ENCODE measurements around the gene PRR16.

PRR16 gene

DNA sequence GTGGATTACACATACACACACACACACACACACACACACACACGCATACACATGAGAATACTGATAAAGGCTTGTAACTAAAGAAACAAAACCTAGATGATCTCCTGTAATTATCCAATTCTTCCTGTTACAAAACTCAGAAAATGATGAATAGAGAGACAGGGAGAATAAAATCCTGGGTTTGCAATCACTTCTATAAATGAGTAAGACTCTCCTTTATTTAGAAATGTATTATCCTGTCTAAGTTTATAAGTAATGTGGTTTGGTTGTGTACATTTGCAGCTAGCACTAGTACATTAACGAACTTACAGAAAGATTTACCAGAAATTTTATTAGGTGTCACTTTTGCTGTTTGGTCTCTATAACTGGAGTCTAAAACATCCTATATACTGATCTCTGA lies 2.8 kb upstream of the PRR16 start:
- TF ChIP-seq ZNF274 (IDR thresholded peaks at IDR 0.05; ENCODE audit: low read depth, low read length) (no peak), SUZ12 (IDR thresholded peaks at IDR 0.05; ENCODE audit: extremely low read depth, insufficient read depth, insufficient read length) (no peak), YY1 (IDR thresholded peaks at IDR 0.05; ENCODE audit: insufficient read depth, insufficient read length) (no peak)
- no peak overlapping the region for H3K4me3 ChIP-seq (ENCODE audit: insufficient read length, low read depth)
- H3K36me3 ChIP-seq (ENCODE audit: insufficient read depth, insufficient read length, low read length): no peaks in the 10 kb centered on the region
- no peaks in the 10 kb centered on the region for H3K4me1 ChIP-seq (ENCODE audit: insufficient read depth, insufficient read length)
- H3K9ac ChIP-seq (ENCODE audit: insufficient read length, low read depth): no peak overlapping the region
- DNase-seq (ENCODE audit: low read depth, low spot score): no peak
- peaks cover 21% of the 10 kb centered on the region for H3K27me3 ChIP-seq (ENCODE audit: insufficient read depth, insufficient read length)
- no peaks in the 10 kb centered on the region for H3K9me3 ChIP-seq (ENCODE audit: insufficient read depth, low read length)

DNA sequence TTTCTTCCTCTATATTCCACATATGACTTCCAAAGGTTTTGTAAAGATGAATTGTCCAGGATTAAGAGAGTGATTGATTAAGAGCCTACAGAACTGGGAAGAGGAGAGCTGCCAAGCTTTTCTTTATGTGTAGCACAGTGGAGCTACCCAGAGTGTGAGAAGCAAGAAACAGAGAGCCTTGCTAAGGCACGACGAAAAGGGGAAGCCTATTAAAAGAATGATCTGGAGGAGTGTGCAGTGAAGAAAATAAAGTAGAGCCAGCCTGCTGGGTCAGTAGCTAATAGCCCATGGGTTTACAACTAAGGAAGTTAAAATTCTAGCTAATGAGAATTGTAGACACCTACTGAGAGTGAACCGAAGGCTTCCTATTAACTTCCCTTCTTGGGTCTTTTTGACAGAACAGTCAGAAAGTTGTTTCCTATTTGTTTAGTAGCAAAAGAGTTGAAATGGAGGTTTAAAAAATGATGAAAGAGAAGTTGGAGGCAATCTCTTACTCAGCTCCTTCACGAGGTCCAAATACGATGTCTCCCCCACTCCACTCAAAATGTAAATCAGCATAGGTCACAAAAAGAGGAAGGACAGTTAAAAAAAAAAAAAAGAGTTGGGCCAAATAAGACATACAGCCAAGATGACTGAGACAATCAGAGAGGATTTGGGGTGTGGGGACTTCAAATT lies 957 bp upstream of the PRR16 start:
- H3K36me3 ChIP-seq (ENCODE audit: insufficient read depth, insufficient read length, low read length): no peaks in the 10 kb centered on the region
- no peak for TF ChIP-seq SUZ12 (IDR thresholded peaks at IDR 0.05; ENCODE audit: extremely low read depth, insufficient read depth, insufficient read length)
- H3K9ac ChIP-seq (ENCODE audit: insufficient read length, low read depth): no peak overlapping the region
- no peak overlapping the region for H3K4me3 ChIP-seq (ENCODE audit: insufficient read length, low read depth)
- H3K27me3 ChIP-seq (ENCODE audit: insufficient read depth, insufficient read length): peaks cover 28% of the 10 kb centered on the region
- no peaks in the 10 kb centered on the region for H3K9me3 ChIP-seq (ENCODE audit: insufficient read depth, low read length)
- no peak for DNase-seq (ENCODE audit: low read depth, low spot score)
- no peaks in the 10 kb centered on the region for H3K4me1 ChIP-seq (ENCODE audit: insufficient read depth, insufficient read length)

- no peaks in the 10 kb centered on the region for H3K9me3 ChIP-seq (ENCODE audit: insufficient read depth, low read length)
- no peak for TF ChIP-seq ZNF274 (IDR thresholded peaks at IDR 0.05; ENCODE audit: low read depth, low read length)
- TF ChIP-seq SUZ12 (IDR thresholded peaks at IDR 0.05; ENCODE audit: extremely low read depth, insufficient read depth, insufficient read length): no peak
- no peak for TF ChIP-seq YY1 (IDR thresholded peaks at IDR 0.05; ENCODE audit: insufficient read depth, insufficient read length)
- H3K9ac ChIP-seq (ENCODE audit: insufficient read length, low read depth): peak overlapping the region; percentile 77
- DNase-seq (ENCODE audit: low read depth, low spot score): no peak
- H3K36me3 ChIP-seq (ENCODE audit: insufficient read depth, insufficient read length, low read length): no peaks in the 10 kb centered on the region
- no peaks in the 10 kb centered on the region for H3K4me1 ChIP-seq (ENCODE audit: insufficient read depth, insufficient read length)
- peaks cover 28% of the 10 kb centered on the region for H3K27me3 ChIP-seq (ENCODE audit: insufficient read depth, insufficient read length)
- H3K4me3 ChIP-seq (ENCODE audit: insufficient read length, low read depth): peak overlapping the region; percentile 65
Measured at GRCh38 chr5:120464627-120465435, 731 bp downstream of the PRR16 start.

- H3K4me3 ChIP-seq (ENCODE audit: insufficient read length, low read depth): peak overlapping the region; percentile 65
- H3K9ac ChIP-seq (ENCODE audit: insufficient read length, low read depth): peak overlapping the region; percentile 42
- TF ChIP-seq SUZ12 (IDR thresholded peaks at IDR 0.05; ENCODE audit: extremely low read depth, insufficient read depth, insufficient read length): no peak
- TF ChIP-seq YY1 (IDR thresholded peaks at IDR 0.05; ENCODE audit: insufficient read depth, insufficient read length): no peak
- no peak for TF ChIP-seq ZNF274 (IDR thresholded peaks at IDR 0.05; ENCODE audit: low read depth, low read length)
Measured at GRCh38 chr5:120465436-120465961, 1.4 kb downstream of the PRR16 start.

DNA sequence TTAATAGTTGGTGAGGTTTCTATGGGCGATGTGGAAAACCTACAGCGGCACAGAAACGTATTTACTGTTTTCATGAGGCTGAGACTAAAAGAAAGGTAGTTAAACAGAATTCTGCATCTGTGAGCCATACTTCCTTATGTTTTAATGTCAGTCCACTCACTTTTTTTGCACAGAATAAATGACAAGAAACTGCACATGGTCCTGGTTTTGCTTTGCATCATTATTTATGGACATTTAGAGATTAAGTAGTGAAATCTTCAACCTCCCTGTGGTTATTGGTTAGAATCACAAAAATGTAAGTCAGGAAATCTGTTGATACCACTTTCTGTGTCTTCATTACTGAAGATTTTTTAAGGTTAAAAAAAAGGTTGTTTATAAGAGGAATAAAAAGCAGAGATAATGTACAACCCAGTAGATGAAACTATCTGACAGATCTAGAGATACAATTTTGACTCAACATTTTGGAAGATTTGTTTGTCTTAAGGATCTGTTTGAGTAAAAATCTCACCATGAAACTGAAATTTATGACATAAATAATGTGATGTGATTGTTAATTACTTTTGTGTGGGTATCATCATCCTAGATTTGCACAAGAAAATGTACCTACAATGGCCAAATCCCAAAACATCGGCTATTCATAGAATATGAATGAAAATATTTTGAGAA lies 2.4 kb downstream of the PRR16 start:
- peaks cover 28% of the 10 kb centered on the region for H3K27me3 ChIP-seq (ENCODE audit: insufficient read depth, insufficient read length)
- H3K9ac ChIP-seq (ENCODE audit: insufficient read length, low read depth): peak overlapping the region; percentile 22
- TF ChIP-seq YY1 (IDR thresholded peaks at IDR 0.05; ENCODE audit: insufficient read depth, insufficient read length) (no peak), SUZ12 (IDR thresholded peaks at IDR 0.05; ENCODE audit: extremely low read depth, insufficient read depth, insufficient read length) (no peak), ZNF274 (IDR thresholded peaks at IDR 0.05; ENCODE audit: low read depth, low read length) (no peak)
- no peak for DNase-seq (ENCODE audit: low read depth, low spot score)
- H3K4me3 ChIP-seq (ENCODE audit: insufficient read length, low read depth): no peak overlapping the region
- no peaks in the 10 kb centered on the region for H3K36me3 ChIP-seq (ENCODE audit: insufficient read depth, insufficient read length, low read length)
- no peaks in the 10 kb centered on the region for H3K4me1 ChIP-seq (ENCODE audit: insufficient read depth, insufficient read length)
- no peaks in the 10 kb centered on the region for H3K9me3 ChIP-seq (ENCODE audit: insufficient read depth, low read length)

More at GRCh38 chr5:120465436-120465961, 1.4 kb downstream of the PRR16 start:
- Histone ChIP-seq H3K27me3 (ENCODE audit: insufficient read depth, insufficient read length) (peaks cover 28% of the 10 kb centered on the region), H3K4me1 (ENCODE audit: insufficient read depth, insufficient read length) (no peaks in the 10 kb centered on the region), H3K36me3 (ENCODE audit: insufficient read depth, insufficient read length, low read length) (no peaks in the 10 kb centered on the region), H3K9me3 (ENCODE audit: insufficient read depth, low read length) (no peaks in the 10 kb centered on the region)
- DNase-seq (ENCODE audit: low read depth, low spot score): no peak

- no peak for DNase-seq (ENCODE audit: low read depth, low spot score)
- H3K27me3 ChIP-seq (ENCODE audit: insufficient read depth, insufficient read length): peaks cover under 1% of the 10 kb centered on the region
- no peak for TF ChIP-seq YY1 (IDR thresholded peaks at IDR 0.05; ENCODE audit: insufficient read depth, insufficient read length)
- H3K4me1 ChIP-seq (ENCODE audit: insufficient read depth, insufficient read length): no peaks in the 10 kb centered on the region
- H3K36me3 ChIP-seq (ENCODE audit: insufficient read depth, insufficient read length, low read length): no peaks in the 10 kb centered on the region
- no peak overlapping the region for H3K9ac ChIP-seq (ENCODE audit: insufficient read length, low read depth)
- H3K9me3 ChIP-seq (ENCODE audit: insufficient read depth, low read length): no peaks in the 10 kb centered on the region
- H3K4me3 ChIP-seq (ENCODE audit: insufficient read length, low read depth): no peak overlapping the region
Measured at GRCh38 chr5:120471971-120472370, 7.9 kb downstream of the PRR16 start.

DNA sequence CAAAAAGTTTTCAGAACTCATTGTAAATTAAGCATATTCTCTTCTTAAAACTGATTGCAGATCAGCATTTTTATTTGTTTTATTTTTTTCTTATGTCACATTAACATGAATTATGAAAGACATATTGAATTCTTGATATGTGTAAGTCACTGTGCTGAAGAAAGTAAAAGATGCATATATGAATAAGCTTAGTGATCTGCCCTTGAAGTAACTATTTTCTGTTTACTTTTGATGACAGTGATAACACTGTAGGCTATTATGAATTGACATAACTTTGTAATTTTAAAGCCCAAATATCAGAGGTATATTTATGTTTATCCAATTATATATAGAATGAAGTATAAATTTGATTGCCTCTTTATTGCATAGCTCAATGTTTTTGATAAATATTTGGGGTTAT lies 8.8 kb downstream of the PRR16 start:
- no peaks in the 10 kb centered on the region for H3K4me1 ChIP-seq (ENCODE audit: insufficient read depth, insufficient read length)
- H3K9ac ChIP-seq (ENCODE audit: insufficient read length, low read depth): no peak overlapping the region
- no peaks in the 10 kb centered on the region for H3K27me3 ChIP-seq (ENCODE audit: insufficient read depth, insufficient read length)
- no peak for DNase-seq (ENCODE audit: low read depth, low spot score)
- H3K36me3 ChIP-seq (ENCODE audit: insufficient read depth, insufficient read length, low read length): no peaks in the 10 kb centered on the region
- TF ChIP-seq ZNF274 (IDR thresholded peaks at IDR 0.05; ENCODE audit: low read depth, low read length) (no peak), YY1 (IDR thresholded peaks at IDR 0.05; ENCODE audit: insufficient read depth, insufficient read length) (no peak), SUZ12 (IDR thresholded peaks at IDR 0.05; ENCODE audit: extremely low read depth, insufficient read depth, insufficient read length) (no peak)
- H3K4me3 ChIP-seq (ENCODE audit: insufficient read length, low read depth): no peak overlapping the region
- H3K9me3 ChIP-seq (ENCODE audit: insufficient read depth, low read length): no peaks in the 10 kb centered on the region
